ENCODE measurements around the gene C22orf15. TPM values are rescaled to one million over a fixed set of nuclear protein-coding genes. Genes with fewer than 3 reads are reported as not detected.

C22orf15 gene
- total RNA-seq, 1 donor from 2014 or later = not detected

- no peak for ATAC-seq
- no peak for DNase-seq
- intact Hi-C loops (cut with micrococcal nuclease) = no loop called here
Observed at GRCh38 chr22:23783265-23784150, 20.7 kb downstream of the C22orf15 start.

GRCh38 chr22:23784215-23784732 lies 21.5 kb downstream of the C22orf15 start:
- DNase-seq = no peak
- intact Hi-C loops (cut with micrococcal nuclease) = no loop called here
- ATAC-seq = no peak

- intact Hi-C loops (cut with micrococcal nuclease) = no loop called here
- no peak for DNase-seq
- peak; percentile 17 for ATAC-seq
Observed at GRCh38 chr22:23786261-23786710, 23.5 kb downstream of the C22orf15 start.

- DNase-seq (peak; percentile 97), ATAC-seq (peak; percentile 94)
- intact Hi-C loops (cut with micrococcal nuclease) = no loop called here
Observed at GRCh38 chr22:23786752-23787599, 24.2 kb downstream of the C22orf15 start, which contains the start of gene SMARCB1. TSS of gene SMARCB1 (plus strand) at chr22:23786966. CDS start at chr22:23787170, 204 bp downstream.

GRCh38 chr22:23787600-23787896 lies 24.8 kb downstream of the C22orf15 start:
- intact Hi-C loops (cut with micrococcal nuclease) = no loop called here
- ATAC-seq (no peak), DNase-seq (no peak)

- intact Hi-C loops (cut with micrococcal nuclease) = no loop called here
- no peak for DNase-seq
Observed at GRCh38 chr22:23787910-23788309, 25.1 kb downstream of the C22orf15 start.

GRCh38 chr22:23789121-23789520 lies 26.3 kb downstream of the C22orf15 start:
- intact Hi-C loops (cut with micrococcal nuclease) = no loop called here
- ATAC-seq (no peak), DNase-seq (no peak)

More at GRCh38 chr22:23787910-23788309, 25.1 kb downstream of the C22orf15 start:
- ATAC-seq = no peak

- no peak for DNase-seq
- intact Hi-C loops (cut with micrococcal nuclease) = no loop called here
- ATAC-seq = no peak
Observed at GRCh38 chr22:23789638-23790037, 26.8 kb downstream of the C22orf15 start.

GRCh38 chr22:23790819-23791737 lies 28.3 kb downstream of the C22orf15 start:
- intact Hi-C loops (cut with micrococcal nuclease) = no loop called here
- peak; percentile 14 for ATAC-seq
- peak; percentile 68 for DNase-seq

- no peak for ATAC-seq
- intact Hi-C loops (cut with micrococcal nuclease) = no loop called here
- no peak for DNase-seq
Observed at GRCh38 chr22:23791738-23792645, 29.2 kb downstream of the C22orf15 start.

GRCh38 chr22:23793326-23793725 lies 30.5 kb downstream of the C22orf15 start:
- DNase-seq (no peak), ATAC-seq (no peak)
- intact Hi-C loops (cut with micrococcal nuclease) = no loop called here

- ATAC-seq (no peak), DNase-seq (no peak)
- intact Hi-C loops (cut with micrococcal nuclease) = no loop called here
Observed at GRCh38 chr22:23796461-23796860, 33.7 kb downstream of the C22orf15 start.

- ATAC-seq (no peak), DNase-seq (no peak)
- intact Hi-C loops (cut with micrococcal nuclease) = no loop called here
Observed at GRCh38 chr22:23800297-23801237, 37.8 kb downstream of the C22orf15 start.

GRCh38 chr22:23801238-23801821 lies 38.5 kb downstream of the C22orf15 start:
- intact Hi-C loops (cut with micrococcal nuclease) = no loop called here
- ATAC-seq (no peak), DNase-seq (no peak)

- ATAC-seq = no peak
- no peak for DNase-seq
- intact Hi-C loops (cut with micrococcal nuclease) = no loop called here
Observed at GRCh38 chr22:23801886-23802377, 39.1 kb downstream of the C22orf15 start.
